Measurements from ENCODE around the gene CSGALNACT2. TPM values are rescaled to one million over a fixed set of nuclear protein-coding genes. Genes with fewer than 3 reads are reported as not detected.

The CSGALNACT2 gene
- total and polyA plus RNA-seq, 10 of the 15 experiments (the other 5 are each of a cell fraction or from before 2014, with no cell fraction given): 2.5 to 12.6 (median 8.7) TPM

DNA sequence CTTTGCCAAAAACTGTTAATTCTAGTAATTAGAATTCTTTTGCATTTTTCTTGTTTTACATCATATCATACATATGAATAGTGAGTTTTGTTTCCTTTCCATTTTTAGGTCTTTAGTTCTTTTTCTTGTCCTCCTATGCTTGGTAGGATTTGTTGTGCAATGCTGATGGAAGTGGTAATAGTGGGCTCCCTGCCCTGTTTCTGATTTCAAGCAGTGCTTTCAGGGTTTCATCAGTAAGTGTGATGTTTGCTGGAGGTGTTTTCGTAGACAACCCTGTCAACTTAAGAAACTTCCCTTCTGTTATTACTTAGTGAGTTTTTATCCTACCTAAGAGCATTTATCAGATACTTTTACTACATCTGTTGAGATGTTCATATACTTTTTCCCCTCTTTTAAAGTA lies 50.5 kb downstream of the CSGALNACT2 start:
- FAIRE-seq (no peak), DNase-seq (ENCODE audit: low read depth, low spot score) (no peak), ATAC-seq (no peak)
- in situ Hi-C loops (cut with MboI): no loop called here
- ChIA-PET RAD21 (ENCODE audit: unreplicated experiment) (no interaction called here), POLR2A (no interaction called here), CTCF (interaction anchor here (1.5 kb wide), 1 partner anchor 13 kb away, joined by 3 read pairs; no protein-coding TSS in a partner anchor), SMC1A (ENCODE audit: uncharacterized antibody, unreplicated experiment) (interaction anchor here (1.1 kb wide), 1 partner anchor 13 kb away, joined by 3 read pairs; no protein-coding TSS in a partner anchor)
- Histone ChIP-seq H3K27me3 (replicated peaks in 1 of 2; ENCODE audit: control insufficient read depth in 2 of 2, insufficient read depth in 2 of 2, low read length in 1 of 2) (no peaks in the 10 kb centered on the region), H3K79me2 (ENCODE audit: control insufficient read depth, insufficient read depth, low read length) (no peaks in the 10 kb centered on the region), H4K20me1 (ENCODE audit: control insufficient read depth, insufficient read depth) (no peaks in the 10 kb centered on the region), H3K36me3 (ENCODE audit: control insufficient read depth in 2 of 2, insufficient read depth in 2 of 2, low read length in 1 of 2) (no peaks in the 10 kb centered on the region; a peak in 1 of 4 replicates), H3K4me3 (no peak overlapping the region), H3K9me3 (replicated peaks; ENCODE audit: control insufficient read depth, insufficient read depth, low read length) (no peaks in the 10 kb centered on the region), H3K9ac (ENCODE audit: control insufficient read depth, insufficient read depth, low read length) (no peak overlapping the region), H3K4me2 (ENCODE audit: control insufficient read depth, insufficient read depth) (no peak overlapping the region), H3K27ac (ENCODE audit: control insufficient read depth, insufficient read depth) (no peak overlapping the region), H2AFZ (ENCODE audit: control insufficient read depth, low read depth, low read length) (no peak overlapping the region), H3K4me1 (ENCODE audit: control insufficient read depth, insufficient read depth, low read length) (no peaks in the 10 kb centered on the region)
- WGBS (ENCODE audit: insufficient coverage, insufficient replicate concordance, low lambda C conversion rate, missing lambda C conversion rate): 71% methylated on average over 1 of the region's 1 CpG
- TF ChIP-seq ZNF207 (IDR thresholded peaks at IDR 0.05; ENCODE audit: borderline replicate concordance) (no peak), STAT1 (conservative IDR thresholded peaks at IDR 0.05) (no peak), RUNX3 (IDR thresholded peaks at IDR 0.05; ENCODE audit: low read length) (no peak), IKZF2 (IDR thresholded peaks at IDR 0.05) (no peak), TCF7 (IDR thresholded peaks at IDR 0.05; ENCODE audit: borderline replicate concordance) (no peak), TAF1 (IDR thresholded peaks at IDR 0.05; ENCODE audit: borderline replicate concordance, low read depth, low read length) (no peak), RAD51 (IDR thresholded peaks at IDR 0.05) (no peak), SIN3A (IDR thresholded peaks at IDR 0.05; ENCODE audit: low read depth, low read length) (no peak), NFIC (IDR thresholded peaks at IDR 0.05; ENCODE audit: low read depth, low read length) (no peak), CEBPB (IDR thresholded peaks at IDR 0.05; ENCODE audit: borderline replicate concordance in 1 of 2, low read depth in 2 of 2, low read length in 2 of 2) (no peak), NRF1 (conservative IDR thresholded peaks at IDR 0.05; ENCODE audit: low read depth, low read length) (no peak), JUNB (IDR thresholded peaks at IDR 0.05) (no peak), ZNF274 (IDR thresholded peaks at IDR 0.05; ENCODE audit: insufficient read depth, insufficient read length) (no peak), FOXK2 (IDR thresholded peaks at IDR 0.05) (no peak), BHLHE40 (IDR thresholded peaks at IDR 0.05; ENCODE audit: borderline replicate concordance in 1 of 2, low read depth in 2 of 2, low read length in 1 of 2) (no peak)
- TF ChIP-seq, protein P1, sequence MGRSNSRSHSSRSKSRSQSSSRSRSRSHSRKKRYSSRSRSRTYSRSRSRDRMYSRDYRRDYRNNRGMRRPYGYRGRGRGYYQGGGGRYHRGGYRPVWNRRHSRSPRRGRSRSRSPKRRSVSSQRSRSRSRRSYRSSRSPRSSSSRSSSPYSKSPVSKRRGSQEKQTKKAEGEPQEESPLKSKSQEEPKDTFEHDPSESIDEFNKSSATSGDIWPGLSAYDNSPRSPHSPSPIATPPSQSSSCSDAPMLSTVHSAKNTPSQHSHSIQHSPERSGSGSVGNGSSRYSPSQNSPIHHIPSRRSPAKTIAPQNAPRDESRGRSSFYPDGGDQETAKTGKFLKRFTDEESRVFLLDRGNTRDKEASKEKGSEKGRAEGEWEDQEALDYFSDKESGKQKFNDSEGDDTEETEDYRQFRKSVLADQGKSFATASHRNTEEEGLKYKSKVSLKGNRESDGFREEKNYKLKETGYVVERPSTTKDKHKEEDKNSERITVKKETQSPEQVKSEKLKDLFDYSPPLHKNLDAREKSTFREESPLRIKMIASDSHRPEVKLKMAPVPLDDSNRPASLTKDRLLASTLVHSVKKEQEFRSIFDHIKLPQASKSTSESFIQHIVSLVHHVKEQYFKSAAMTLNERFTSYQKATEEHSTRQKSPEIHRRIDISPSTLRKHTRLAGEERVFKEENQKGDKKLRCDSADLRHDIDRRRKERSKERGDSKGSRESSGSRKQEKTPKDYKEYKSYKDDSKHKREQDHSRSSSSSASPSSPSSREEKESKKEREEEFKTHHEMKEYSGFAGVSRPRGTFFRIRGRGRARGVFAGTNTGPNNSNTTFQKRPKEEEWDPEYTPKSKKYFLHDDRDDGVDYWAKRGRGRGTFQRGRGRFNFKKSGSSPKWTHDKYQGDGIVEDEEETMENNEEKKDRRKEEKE (IDR thresholded peaks at IDR 0.05): no peak
- TF ChIP-seq, protein P2, sequence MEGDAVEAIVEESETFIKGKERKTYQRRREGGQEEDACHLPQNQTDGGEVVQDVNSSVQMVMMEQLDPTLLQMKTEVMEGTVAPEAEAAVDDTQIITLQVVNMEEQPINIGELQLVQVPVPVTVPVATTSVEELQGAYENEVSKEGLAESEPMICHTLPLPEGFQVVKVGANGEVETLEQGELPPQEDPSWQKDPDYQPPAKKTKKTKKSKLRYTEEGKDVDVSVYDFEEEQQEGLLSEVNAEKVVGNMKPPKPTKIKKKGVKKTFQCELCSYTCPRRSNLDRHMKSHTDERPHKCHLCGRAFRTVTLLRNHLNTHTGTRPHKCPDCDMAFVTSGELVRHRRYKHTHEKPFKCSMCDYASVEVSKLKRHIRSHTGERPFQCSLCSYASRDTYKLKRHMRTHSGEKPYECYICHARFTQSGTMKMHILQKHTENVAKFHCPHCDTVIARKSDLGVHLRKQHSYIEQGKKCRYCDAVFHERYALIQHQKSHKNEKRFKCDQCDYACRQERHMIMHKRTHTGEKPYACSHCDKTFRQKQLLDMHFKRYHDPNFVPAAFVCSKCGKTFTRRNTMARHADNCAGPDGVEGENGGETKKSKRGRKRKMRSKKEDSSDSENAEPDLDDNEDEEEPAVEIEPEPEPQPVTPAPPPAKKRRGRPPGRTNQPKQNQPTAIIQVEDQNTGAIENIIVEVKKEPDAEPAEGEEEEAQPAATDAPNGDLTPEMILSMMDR (IDR thresholded peaks at IDR 0.05 in 2 of 3, conservative IDR thresholded peaks at IDR 0.05 in 1 of 3; ENCODE audit: control insufficient read depth in 2 of 3, extremely low read depth in 1 of 3, insufficient read depth in 1 of 3, low read depth in 3 of 3, low read length in 3 of 3): no peak
- TF ChIP-seq, protein P3, sequence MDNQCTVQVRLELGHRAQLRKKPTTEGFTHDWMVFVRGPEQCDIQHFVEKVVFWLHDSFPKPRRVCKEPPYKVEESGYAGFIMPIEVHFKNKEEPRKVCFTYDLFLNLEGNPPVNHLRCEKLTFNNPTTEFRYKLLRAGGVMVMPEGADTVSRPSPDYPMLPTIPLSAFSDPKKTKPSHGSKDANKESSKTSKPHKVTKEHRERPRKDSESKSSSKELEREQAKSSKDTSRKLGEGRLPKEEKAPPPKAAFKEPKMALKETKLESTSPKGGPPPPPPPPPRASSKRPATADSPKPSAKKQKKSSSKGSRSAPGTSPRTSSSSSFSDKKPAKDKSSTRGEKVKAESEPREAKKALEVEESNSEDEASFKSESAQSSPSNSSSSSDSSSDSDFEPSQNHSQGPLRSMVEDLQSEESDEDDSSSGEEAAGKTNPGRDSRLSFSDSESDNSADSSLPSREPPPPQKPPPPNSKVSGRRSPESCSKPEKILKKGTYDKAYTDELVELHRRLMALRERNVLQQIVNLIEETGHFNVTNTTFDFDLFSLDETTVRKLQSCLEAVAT (IDR thresholded peaks at IDR 0.05): no peak
- BruUV-seq (replicated peaks): no TSS peak
- intact Hi-C loops (cut with micrococcal nuclease; ENCODE audit: unreplicated experiment): no loop called here
